GM19452 (cell line): Measurements from ENCODE around the gene FHOD1.

ENCODE experiments used
- ATAC-seq: cut with Tn5 transposase; IDR thresholded peaks from one replicate; pipeline ENCODE4 v1.9.1; 2021; ENCODE audit not compliant: unreplicated experiment

FHOD1 gene

DNA sequence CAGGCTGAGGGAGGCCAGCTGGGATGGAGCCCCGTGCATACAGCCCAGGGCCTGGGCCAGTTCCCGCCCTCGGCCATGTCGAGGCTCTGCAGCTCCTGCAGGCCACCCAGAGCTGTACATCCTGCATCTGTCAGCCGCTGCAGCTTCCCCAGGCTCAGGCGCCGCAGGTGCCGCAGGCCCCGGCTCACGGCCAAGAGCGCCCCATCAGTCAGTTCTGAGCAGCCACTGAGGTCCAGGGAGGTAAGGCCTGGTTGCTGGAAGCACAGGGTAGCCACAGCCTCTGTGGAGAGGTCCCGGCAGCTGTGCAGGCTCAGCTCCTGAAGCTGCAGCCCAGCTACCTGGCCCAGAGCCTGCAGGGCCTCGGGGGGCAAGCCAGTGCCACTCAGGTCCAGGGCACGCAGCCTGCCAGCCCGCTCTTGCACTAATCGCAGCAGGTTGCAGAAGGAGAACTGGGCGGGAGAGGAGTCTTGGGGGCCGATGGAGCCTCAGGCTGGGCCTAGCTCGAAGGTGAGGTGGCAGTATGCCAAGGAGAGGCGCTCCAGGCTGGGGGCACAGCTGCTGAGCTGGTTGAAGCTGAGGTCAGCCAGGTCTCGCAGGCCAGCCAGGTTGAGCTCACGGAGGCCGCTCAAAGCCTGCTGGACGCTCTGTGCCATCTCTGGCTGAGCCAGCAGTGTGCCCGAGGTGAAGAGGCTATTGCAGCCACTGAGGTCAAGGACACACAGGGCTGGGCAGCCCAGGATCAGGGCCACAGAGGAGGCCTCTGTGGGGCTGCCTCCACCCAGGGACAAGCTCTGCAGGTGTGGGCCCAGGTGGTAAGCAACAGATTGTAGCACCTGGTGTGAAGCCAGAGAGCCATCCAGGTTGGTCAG lies 37.0 kb downstream of the FHOD1 start:
- no peak for ATAC-seq

DNA sequence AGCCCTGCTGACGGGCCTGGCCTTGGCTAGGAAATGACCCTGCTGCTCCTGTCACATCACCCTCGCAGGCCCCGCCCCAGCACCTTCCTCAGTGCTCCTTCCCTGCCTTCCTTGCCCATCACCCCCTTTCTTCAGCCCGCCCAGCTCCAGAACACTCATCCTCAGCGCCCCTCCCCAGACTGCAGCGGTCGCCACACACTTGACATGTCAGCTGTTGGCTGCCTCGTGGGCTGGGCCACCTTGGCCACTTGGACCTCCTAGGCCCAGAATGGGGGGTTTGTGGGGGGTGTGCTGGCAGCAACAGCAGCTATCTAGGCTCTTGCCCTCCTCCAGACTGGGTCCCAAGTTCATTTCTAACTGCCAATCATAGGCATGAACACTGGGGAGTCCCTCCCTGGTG lies 37.7 kb downstream of the FHOD1 start:
- ATAC-seq: no peak

DNA sequence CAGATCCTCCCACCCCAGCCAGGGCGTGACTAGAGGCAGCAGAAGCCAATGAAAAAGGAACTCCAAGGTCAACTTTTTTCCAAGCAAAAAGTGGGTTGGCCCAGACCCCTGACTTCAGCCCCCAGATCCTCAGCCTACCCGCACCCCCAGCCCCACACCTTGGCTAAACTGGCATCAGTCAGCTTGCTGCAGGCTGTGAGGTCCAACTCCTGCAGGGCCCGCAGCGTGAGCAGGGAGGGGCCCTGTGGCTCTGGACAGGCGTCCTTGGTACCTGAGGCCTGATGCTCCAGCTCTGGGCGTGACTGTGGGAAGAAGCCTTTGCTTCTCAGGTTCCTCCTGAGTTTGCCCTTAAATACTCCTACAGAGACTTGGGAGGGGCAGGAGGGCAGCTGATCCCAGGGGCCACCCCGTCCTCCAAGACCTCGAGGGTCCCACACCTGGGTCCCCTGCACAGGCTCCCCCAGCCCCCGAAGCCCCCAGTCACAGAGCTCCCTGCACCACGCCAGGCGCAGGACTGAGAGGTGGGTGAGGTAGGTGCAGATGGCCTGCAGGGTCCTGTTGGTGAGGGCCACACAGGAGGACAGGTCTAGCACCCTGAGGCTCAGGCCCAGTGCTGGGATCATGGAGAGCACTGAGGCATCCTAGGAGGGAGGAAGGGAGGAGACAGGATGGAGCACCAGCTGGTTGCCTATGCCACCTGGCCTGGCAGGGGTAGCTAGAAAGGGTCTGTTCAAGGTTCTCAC lies 39.0 kb downstream of the FHOD1 start:
- ATAC-seq: no peak

DNA sequence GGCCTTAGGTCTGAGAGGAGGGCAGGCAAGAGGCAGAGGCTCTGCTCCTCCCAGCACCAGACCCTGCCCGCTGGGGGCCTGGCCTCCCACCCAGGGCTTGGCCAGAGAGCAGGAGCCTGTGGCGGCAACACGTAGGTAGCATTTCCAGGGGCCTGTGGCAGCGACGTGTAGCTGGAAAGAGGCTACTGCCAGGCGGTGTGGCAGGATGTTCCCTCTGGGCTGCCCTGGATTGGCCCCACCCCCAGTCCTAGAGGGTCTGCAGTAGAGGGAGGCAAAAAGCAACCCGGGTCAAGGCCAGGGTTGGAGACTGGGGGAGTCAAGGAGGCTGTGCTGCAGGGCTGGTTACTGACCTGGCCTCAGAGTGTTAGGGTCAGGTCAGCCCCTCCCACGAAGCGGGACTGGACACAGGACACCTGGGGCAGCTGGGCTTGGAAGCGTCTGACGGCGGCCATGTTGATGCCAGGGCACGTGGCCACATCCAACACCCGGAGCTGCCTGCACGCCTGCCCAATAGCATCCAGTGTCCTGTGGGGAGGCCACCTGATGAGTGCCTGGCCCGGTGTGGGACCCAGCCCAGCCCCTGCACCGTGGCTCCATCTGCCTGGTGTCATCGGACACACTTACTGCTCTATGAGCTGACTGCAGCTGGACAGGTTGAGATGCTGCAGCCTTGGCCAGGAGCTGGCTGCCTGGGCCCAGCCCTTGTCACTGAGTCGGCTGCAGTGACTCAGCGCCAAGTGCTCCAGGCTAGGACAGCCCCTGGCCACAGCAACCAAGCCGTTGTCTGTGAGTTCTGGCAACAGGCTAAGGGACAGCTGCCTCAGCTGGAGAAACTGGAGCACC lies 39.8 kb downstream of the FHOD1 start:
- no peak for ATAC-seq

DNA sequence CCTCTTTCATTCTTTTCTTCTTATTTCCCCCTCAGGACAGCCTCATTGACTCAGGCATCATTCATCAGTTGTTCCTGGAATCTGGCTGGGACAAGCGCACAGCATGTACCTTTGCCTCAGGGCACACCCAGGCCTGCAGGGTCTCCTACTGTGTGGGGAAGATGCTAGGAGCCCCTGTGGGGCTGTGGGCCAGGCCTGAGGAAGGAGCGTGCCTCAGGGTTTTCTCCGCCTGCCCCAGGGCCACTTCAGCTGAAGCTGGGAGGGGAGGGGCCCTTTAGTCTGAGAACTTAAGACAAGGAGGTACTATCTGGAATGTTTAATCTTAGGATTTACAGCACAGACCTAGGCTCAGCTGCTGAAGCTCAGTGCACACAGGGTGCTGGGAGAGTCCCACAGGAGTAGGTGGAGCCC lies 40.4 kb downstream of the FHOD1 start:
- ATAC-seq: no peak

DNA sequence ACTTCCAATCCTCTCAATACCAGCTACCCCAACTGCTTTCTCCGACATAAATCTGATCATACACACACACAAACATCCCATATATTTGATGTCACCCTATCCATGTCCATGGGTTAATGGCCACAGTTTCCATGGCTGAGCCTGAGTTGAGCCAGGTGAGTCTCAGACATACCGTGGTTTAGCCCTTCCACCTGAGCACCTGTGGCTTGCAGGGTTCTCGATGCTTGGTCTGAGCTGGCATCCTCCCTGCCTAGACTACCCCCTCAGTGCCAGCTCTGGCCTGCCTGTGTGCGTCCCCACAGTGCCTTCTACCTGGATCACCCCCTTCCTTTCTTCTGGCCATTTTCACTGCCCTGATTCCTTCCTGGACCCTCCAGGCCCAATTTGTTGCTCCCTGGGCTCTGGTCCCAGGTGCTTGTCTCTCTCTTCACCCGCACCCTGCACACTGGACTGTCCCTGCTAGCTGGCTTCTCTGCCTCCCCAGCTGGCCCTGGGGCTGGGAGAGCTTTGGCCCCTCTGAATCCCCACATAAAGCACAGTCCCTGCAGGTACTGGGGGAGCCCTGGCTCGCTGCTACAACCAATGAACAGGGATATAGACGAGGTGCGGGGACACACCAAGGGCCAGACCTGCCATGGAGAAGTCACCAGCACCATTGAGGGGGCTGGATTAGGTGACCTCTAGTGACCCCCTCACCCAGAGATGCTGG lies 41.0 kb downstream of the FHOD1 start:
- no peak for ATAC-seq

DNA sequence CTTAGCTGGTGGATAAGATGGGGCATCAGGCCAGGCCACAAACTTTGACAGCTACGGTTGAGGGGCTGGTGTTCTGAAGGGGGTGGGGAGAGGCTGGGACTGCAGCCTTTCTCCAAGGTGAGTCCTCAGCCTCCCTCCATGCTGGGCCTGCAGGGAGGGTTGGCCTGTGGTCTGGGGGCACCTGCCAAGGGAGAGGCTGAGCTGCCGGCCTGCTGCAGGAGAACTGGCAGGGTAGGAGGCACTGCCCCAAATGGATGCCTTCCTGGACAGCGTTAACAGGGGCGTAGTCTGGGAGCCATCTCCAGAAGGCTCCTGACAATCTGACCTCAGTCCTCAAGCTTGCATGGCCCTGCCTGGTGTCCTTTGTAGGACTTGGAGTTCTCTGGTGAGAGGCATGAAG lies 43.2 kb downstream of the FHOD1 start:
- no peak for ATAC-seq

DNA sequence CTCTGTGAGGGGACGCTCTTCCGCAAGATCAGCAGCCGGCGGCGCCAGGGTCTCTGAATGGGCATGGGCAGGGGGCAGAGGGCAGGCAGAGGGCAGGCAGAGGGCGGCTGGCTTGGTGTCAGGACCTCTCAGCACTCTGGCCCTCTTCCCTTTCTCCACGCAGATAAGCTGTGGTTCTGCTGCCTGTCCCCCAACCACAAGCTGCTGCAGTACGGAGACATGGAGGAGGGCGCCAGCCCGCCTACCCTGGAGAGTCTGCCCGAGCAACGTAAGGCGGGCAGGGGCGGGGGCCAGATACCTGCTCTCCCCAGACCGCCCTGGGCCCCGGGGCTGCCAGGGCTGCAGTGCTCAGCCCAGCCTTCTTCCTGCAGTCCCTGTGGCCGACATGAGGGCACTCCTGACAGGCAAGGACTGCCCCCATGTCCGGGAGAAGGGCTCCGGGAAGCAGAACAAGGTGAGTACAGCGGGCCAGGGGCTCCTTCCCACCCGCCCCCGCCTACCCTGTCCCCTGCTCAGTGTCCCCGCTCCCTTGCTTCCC lies 44.3 kb downstream of the FHOD1 start:
- no peak for ATAC-seq

DNA sequence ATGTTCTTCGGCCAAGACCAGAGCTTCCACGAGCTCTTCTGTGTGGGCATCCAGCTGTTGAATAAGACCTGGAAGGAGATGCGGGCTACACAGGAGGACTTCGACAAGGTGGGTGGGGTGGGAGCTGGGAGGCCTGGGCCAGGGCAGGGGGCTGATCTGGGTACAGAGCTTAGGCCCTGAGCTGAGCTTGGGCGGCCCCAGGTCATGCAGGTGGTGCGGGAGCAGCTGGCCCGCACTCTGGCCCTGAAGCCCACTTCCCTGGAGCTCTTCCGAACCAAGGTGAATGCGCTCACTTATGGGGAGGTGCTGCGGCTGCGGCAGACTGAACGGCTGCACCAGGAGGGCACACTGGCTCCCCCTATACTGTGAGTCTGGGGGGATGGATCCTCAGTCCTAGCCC lies 44.9 kb downstream of the FHOD1 start:
- ATAC-seq: no peak

DNA sequence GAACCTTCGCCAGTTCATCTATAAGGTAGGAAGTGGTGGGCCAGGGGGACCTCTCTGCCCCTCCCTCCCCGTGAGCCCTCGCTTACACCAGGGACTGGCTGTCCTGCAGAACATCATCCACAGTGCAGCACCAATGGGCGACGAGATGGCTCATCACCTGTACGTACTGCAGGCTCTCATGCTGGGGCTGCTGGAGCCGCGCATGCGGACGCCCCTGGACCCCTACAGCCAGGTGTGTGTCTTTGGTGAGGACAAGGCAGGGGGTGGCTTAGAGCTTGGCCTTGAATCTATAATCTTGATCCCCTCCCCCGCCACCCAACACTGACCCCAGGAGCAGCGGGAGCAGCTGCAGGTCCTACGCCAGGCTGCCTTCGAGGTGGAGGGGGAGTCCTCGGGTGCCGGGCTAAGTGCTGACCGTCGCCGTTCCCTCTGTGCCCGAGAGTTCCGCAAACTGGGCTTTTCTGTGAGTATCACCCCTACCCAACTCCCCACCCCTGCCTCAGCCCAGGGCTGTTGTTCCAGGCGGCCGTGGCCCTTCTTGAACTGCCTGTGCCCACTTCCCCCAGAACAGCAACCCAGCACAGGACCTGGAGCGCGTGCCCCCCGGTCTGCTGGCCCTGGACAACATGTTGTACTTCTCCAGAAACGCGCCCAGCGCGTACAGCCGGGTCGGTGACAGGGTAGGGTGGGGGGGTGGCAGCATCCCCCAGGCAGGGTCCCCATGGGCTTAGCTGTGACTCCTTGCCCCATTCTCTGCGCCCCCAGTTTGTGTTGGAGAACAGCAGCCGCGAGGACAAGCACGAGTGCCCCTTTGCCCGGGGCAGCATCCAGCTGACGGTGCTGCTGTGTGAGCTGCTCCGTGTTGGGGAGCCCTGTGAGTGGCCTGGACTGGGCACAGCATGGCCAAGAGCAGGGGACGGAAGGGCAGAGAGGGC lies 45.6 kb downstream of the FHOD1 start:
- no peak for ATAC-seq

DNA sequence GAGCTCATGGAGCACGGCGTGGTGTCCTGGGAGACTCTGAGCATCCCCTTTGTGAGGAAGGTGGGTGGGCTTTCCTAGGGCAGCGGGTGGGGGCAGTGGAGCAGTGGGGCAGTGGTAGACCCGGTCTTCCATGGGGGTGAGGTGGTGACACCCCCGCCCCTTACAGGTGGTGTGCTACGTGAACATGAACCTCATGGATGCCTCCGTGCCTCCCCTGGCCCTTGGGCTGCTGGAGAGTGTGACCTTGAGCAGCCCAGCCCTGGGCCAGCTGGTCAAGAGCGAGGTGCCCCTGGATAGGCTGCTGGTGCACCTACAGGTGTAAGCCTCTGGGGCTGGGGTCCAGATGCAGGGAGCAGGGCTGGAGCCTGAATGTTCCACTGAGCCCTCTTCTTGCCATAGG lies 46.8 kb downstream of the FHOD1 start:
- no peak for ATAC-seq

DNA sequence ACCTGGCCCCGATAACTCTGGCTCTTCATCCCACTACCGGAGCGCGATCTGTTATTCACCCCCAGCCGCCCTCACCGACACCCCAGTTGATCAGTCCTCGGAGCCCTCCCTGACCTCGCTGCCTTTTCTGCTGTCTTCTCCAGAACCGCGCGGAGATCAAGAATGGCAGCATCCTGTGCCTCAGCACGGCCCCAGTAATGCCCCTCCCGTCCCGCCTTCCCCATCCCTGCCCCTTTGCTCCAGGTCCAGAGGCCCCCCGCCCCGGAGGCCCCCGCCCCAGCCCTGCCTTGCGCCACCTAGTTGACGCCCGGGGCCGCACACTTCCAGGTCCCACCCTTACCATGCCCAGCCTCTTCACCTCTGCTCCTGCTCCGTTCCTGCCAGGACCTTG lies 47.5 kb downstream of the FHOD1 start:
- no peak for ATAC-seq

DNA sequence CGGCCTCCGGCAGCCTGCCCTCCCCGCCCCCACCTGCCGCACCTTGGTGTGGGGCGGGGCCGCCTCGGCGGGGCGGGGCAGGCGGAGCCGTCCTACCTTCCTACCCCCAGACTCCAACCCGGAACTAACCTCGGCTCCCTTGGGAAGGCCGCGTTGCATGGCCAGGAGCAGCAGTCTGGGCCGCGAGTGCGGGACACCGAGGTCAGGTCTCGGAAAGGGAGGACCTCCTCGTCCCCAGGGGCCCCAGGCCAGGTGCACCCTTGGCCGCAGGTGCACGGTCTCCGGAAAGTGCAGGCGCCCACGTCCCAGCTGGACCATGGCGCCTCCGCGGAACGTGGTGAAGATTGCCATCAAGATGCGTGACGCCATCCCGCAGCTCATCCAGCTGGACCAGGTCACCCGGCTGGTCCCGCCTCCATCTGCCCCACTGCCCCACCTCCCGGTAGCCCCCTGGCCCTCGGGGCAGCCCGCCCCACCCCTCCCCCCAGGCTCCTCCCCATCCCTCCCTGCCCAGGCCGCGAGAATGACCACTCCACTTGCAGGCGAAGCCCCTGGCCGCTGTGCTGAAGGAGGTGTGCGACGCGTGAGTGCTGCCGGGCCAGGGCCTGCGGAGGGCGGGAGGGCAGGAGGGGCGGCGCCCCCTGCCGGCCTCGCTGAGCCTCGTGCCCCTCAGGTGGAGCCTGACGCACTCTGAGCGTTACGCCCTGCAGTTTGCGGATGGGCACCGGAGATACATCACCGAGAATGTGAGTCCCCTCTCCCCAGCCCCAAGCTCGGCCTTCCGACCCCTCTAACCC lies 48.1 kb downstream of the FHOD1 start, which contains the start of gene ELMO3:
TSS of gene ELMO3 (plus strand) at position 121 of the 797 bp plus-strand sequence. CDS start at position 317, 196 bp downstream.
- ATAC-seq: no peak

DNA sequence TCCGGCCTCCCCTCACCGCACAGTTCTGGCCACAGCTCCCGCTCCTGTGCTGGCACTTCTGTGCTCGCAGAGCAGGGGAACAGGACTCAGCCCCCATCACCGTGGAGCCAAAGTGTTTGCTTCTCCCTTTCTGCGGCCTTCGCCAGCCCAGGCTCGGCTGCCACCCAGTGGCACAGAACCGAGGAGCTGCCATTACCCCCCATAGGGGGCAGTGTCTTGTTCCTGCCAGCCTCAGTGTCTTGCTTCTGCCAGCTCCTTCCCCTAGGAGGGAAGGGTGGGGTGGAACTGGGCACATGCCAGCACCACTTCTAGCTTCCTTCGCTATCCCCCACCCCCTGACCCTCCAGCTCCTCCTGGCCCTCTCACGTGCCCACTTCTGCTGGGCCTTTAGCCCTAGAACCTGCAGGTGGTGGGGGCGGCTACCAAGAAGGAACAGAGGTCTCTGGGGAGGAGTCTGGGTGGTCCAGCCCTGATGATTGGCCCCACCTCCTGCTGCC lies 49.0 kb downstream of the FHOD1 start:
- ATAC-seq: no peak

DNA sequence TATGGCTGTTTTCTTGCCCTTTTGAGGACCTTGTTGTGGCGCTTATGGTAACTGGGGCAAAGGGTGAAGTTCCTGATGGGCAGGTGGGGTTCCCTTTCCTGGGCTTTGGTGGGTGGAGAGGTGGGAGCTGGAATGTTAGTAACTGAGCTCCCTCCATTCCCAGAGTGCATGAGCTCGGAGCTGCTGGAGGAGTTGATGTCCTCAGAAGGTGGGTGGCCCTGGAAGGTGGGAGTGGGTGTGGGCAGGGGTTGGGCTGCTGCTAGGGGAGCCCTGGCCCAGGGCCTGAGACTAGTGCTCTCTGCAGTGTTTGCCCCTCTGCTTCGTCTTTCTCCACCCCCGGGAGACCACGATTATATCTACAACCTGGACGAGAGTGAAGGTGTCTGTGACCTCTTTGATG lies 49.6 kb downstream of the FHOD1 start:
- no peak for ATAC-seq

DNA sequence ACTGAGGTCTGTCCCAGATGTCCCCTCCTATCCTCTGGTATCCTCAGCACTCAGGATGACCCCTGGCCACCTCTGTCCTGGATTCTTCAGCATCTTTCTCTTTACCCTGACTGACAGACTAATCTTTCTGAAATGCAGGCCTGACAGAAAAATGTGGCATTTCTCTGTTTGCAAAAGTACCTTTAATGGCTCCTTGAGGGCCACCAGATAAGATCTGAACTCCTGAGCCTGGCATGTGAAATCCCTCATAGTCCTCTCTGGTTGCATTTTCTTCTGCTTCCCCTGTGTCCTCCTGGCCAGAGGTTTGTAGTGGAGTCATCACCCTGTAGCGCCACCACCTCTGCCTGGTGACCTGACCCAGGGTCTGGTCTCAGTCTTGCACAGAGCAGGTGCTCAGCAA lies 50.4 kb downstream of the FHOD1 start:
- ATAC-seq: no peak

DNA sequence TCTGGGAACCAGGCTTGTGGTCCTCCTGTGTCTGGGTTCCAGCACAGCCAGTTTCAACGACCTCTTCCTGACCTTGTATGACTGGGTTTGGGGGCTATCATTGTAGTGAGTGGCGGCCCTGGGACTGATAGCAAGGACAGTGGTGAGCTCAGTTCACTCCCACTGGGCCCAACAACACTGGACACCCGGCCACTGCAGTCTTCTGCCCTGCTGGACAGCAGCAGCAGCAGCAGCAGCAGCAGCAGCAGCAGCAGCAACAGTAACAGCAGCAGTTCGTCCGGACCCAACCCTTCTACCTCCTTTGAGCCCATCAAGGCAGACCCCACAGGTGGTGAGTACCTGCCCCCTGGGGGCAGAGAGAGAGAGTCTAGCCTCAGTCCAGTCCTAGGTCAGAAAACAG lies 51.6 kb downstream of the FHOD1 start:
- ATAC-seq: no peak

DNA sequence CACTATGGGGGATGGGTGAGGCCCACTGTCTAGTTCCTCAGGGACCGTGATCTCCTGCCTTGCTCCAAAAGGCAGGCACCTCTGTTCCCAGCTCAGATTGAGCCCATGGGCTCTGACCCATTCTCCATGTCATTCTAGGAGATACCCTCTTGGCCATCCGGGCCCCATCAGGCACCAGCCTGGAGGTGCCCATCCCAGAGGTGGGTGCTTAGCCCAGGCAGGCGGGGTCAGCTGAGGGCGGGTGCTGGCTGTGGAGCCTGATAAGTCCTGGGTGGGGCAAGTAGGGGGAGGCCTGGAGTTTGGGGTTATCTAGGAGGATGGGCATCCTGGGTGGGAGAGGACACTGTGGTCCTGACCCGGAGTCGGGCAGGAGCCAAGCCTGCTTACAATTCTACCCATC lies 53.0 kb downstream of the FHOD1 start:
- ATAC-seq: no peak
